GM12874 (cell line): Measurements from ENCODE around the gene KCNS1.
A peak's percentile ranks its signal among the peaks of the same experiment; 100 is the strongest.

Experiments used
- CTCF ChIP-seq: IDR thresholded peaks from 2 replicates; pipeline ENCODE4 v1.5.1; 2011; ENCODE audit warnings: low read depth, mild to moderate bottlenecking, control low read depth, low read length, moderate library complexity; ENCODE audit not compliant: insufficient read depth

KCNS1 gene

DNA sequence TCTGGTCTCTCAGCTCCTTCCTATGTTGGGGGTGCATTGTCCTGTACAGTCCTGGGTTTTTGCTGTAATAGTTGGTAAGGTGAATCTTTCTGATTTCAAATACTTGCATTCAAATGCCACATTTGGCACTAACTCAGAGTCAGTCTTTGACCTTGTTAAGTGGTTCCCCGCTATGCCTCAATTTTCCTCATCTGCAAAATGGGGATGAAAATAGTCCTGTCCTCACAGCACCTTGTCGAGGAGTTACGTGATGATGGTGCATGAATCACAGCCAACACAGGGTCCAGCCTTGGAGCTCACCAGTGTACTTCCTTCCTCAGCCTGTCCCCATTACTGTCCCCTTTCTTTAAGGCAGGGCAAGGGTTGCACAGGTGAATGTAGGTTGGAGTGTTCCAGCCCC lies 12.9 kb upstream of the KCNS1 start:
- TF ChIP-seq CTCF, result no peak

GRCh38 chr20:45112754-45113153 lies 11.8 kb upstream of the KCNS1 start:
- TF ChIP-seq CTCF, result no peak

GRCh38 chr20:45111799-45112471 lies 11.0 kb upstream of the KCNS1 start:
- TF ChIP-seq CTCF, result peak; percentile 53; the same call in 1 of the 2 replicates

- TF ChIP-seq CTCF, result no peak
These were observed 10.4 kb upstream of the KCNS1 start for GRCh38 chr20:45111285-45111684.

GRCh38 chr20:45110301-45110700 lies 9.4 kb upstream of the KCNS1 start:
- TF ChIP-seq CTCF, result no peak

GRCh38 chr20:45109634-45110033 lies 8.7 kb upstream of the KCNS1 start:
- no peak for TF ChIP-seq CTCF

GRCh38 chr20:45105317-45105716 lies 4.4 kb upstream of the KCNS1 start:
- no peak for TF ChIP-seq CTCF

- no peak for TF ChIP-seq CTCF
These were observed 3.9 kb upstream of the KCNS1 start for GRCh38 chr20:45104786-45105185.
